Gastroesophageal sphincter (tissue), 4 donors: Measurements from ENCODE around the gene LDLRAD4. TPM values are rescaled to one million over a fixed set of nuclear protein-coding genes. Genes with fewer than 3 reads are reported as not detected.

Source experiments
- ATAC-seq: fragments of 150-250 bp; one replicate; pipeline ENCODE4 v1.9.1; 2016; ENCODE audit warnings: mild to moderate bottlenecking, moderate library complexity
- H3K27ac ChIP-seq, 4 donors: fragments of 200-600 bp; sonication (generic) in 3 of 4; 1 replicate in 3 of 4; 2 replicates in 1 of 4; pipeline ENCODE4 v1.5.1; 2016 to 2019
- H3K27me3 ChIP-seq: fragments of 200-600 bp; sonication (generic); one replicate; pipeline ENCODE4 v1.5.1; 2019
- H3K36me3 ChIP-seq, 2 donors: fragments of 200-600 bp; sonication (generic); one replicate each; pipeline ENCODE4 v1.5.1; 2019; ENCODE audit warnings: control low read depth in 1 of 2
- H3K4me1 ChIP-seq, 3 donors: fragments of 200-600 bp; sonication (generic); 1 replicate in 2 of 3; 2 replicates in 1 of 3; pipeline ENCODE4 v1.5.1; 2016 to 2019; ENCODE audit warnings: control low read depth in 2 of 3
- H3K4me3 ChIP-seq, 2 donors: fragments of 200-600 bp; sonication (generic); one replicate each; pipeline ENCODE4 v1.5.1; 2019; ENCODE audit warnings: mild to moderate bottlenecking in 1 of 2, moderate library complexity in 1 of 2
- H3K9me3 ChIP-seq, 3 donors: fragments of 200-600 bp; sonication (generic); one replicate each; pipeline ENCODE4 v1.5.1; 2017 to 2019; ENCODE audit warnings: control low read depth in 2 of 3
- EP300 ChIP-seq: sonication (generic); formaldehyde crosslinking; IDR thresholded peaks from one replicate; pipeline ENCODE4 v1.6.1; 2017; ENCODE audit warnings: antibody characterized with exemption, mild to moderate bottlenecking
- POLR2A ChIP-seq, 2 donors: fragments of 450-650 bp; IDR thresholded peaks; one replicate each; pipeline ENCODE4 v1.6.1; 2017; ENCODE audit warnings: antibody characterized with exemption in 2 of 2, mild to moderate bottlenecking in 2 of 2, moderate library complexity in 1 of 2
- POLR2AphosphoS5 ChIP-seq: sonication (generic); formaldehyde crosslinking; IDR thresholded peaks from one replicate; pipeline ENCODE4 v1.6.1; 2017; ENCODE audit warnings: antibody characterized with exemption
- WGBS, 2 donors: methylation state at CpG; one replicate each; pipeline ENCODE4 v1.1.5; 2018; ENCODE audit warnings: low coverage in 1 of 2; 5-methylcytosine and 5-hydroxymethylcytosine counted together
- total RNA-seq, 4 donors: library from RNA; depleted of rRNA; stranded (reverse); fragments of >200 nt; gene quantifications; one replicate each; pipeline ENCODE4 v1.1.0, GENCODE V29; 2016
- TF ChIP-seq, protein P1 (sequence below), 4 experiments: fragments of 200-600 bp in 2 of 4; fragments of 450-650 bp in 2 of 4; sonication (generic) in 1 of 4; IDR thresholded peaks; one replicate each; pipeline ENCODE4 v1.5.1; 2017 to 2019; ENCODE audit warnings: antibody characterized with exemption in 4 of 4, mild to moderate bottlenecking in 2 of 4, moderate library complexity in 2 of 4

LDLRAD4 gene
- total RNA-seq, 4 donors from 2014 or later, result 28.1 to 85.9 (median 55.2) TPM

GRCh38 chr18:13233787-13234783, 15.5 kb downstream of the LDLRAD4 start:
- no peak for ATAC-seq

GRCh38 chr18:13235421-13235831, 16.9 kb downstream of the LDLRAD4 start:
- 8 to 12% methylated on average over 5 to 6 of the region's 6 CpGs for WGBS, 2 donors
- Histone ChIP-seq H3K27ac (peak overlapping the region; percentile 14 to 87 (median 72)), H3K9me3 (no peaks in the 10 kb centered on the region), H3K27me3 (no peaks in the 10 kb centered on the region), H3K4me1 (peaks cover 0 to 95% (median 41%) of the 10 kb centered on the region in 3 donors), H3K36me3 (no peaks in the 10 kb centered on the region), H3K4me3 (no peak overlapping the region)
- TF ChIP-seq, protein P1, sequence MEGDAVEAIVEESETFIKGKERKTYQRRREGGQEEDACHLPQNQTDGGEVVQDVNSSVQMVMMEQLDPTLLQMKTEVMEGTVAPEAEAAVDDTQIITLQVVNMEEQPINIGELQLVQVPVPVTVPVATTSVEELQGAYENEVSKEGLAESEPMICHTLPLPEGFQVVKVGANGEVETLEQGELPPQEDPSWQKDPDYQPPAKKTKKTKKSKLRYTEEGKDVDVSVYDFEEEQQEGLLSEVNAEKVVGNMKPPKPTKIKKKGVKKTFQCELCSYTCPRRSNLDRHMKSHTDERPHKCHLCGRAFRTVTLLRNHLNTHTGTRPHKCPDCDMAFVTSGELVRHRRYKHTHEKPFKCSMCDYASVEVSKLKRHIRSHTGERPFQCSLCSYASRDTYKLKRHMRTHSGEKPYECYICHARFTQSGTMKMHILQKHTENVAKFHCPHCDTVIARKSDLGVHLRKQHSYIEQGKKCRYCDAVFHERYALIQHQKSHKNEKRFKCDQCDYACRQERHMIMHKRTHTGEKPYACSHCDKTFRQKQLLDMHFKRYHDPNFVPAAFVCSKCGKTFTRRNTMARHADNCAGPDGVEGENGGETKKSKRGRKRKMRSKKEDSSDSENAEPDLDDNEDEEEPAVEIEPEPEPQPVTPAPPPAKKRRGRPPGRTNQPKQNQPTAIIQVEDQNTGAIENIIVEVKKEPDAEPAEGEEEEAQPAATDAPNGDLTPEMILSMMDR (IDR thresholded peaks at IDR 0.05), result no peak
- TF ChIP-seq POLR2AphosphoS5 (peak; percentile 49), POLR2A (IDR thresholded peaks at IDR 0.05) (no peak), EP300 (no peak)
- peak; percentile 34 for ATAC-seq

More at GRCh38 chr18:13233787-13234783, 15.5 kb downstream of the LDLRAD4 start:
- Histone ChIP-seq H3K4me1 (peaks cover 0 to 89% (median 37%) of the 10 kb centered on the region in 3 donors), H3K9me3 (no peaks in the 10 kb centered on the region), H3K27ac (peak overlapping the region in 3 of 4 donors; percentile 70 to 87 (median 75)), H3K27me3 (no peaks in the 10 kb centered on the region), H3K4me3 (no peak overlapping the region), H3K36me3 (no peaks in the 10 kb centered on the region)
- TF ChIP-seq POLR2AphosphoS5 (no peak), EP300 (no peak), POLR2A (IDR thresholded peaks at IDR 0.05) (no peak)
- TF ChIP-seq, protein P1 (IDR thresholded peaks at IDR 0.05), result no peak
- WGBS, 2 donors, result 91 to 94% methylated on average over 11 of the region's 23 CpGs

GRCh38 chr18:13235981-13236380, 17.4 kb downstream of the LDLRAD4 start:
- TF ChIP-seq EP300 (no peak), POLR2AphosphoS5 (peak; percentile 64), POLR2A (IDR thresholded peaks at IDR 0.05) (no peak)
- TF ChIP-seq, protein P1 (IDR thresholded peaks at IDR 0.05), result no peak
- H3K9me3 ChIP-seq, result no peaks in the 10 kb centered on the region
- no peak overlapping the region for H3K4me3 ChIP-seq
- peak; percentile 90 for ATAC-seq
- H3K36me3 ChIP-seq, result no peaks in the 10 kb centered on the region
- H3K27me3 ChIP-seq, result no peaks in the 10 kb centered on the region
- WGBS, 2 donors, result 8 to 9% methylated on average over 6 to 8 of the region's 8 CpGs
- H3K4me1 ChIP-seq, result peaks cover 0 to 97% (median 41%) of the 10 kb centered on the region in 3 donors
- peak overlapping the region in 3 of 4 donors; percentile 70 to 87 (median 75) for H3K27ac ChIP-seq

DNA sequence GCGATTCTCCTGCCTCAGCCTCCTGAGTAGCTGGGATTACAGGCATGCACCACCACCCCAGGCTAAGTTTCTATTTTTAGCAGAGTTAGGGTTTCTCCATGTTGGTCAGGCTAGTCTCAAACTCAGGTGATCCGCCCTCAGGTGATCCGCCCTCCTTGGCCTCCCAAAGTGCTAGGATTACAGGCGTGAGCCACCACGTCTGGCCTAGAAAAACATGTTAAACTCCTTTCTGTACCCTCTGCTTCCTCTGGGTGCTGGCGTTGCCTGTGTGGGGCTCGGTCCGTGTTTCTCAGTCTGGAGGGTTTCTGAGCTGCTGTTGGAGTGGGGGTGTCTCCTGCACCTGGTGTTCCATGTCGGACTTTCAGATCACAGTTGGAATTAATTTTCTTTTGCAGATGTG, 17.9 kb downstream of the LDLRAD4 start:
- Histone ChIP-seq H3K27me3 (no peaks in the 10 kb centered on the region), H3K4me1 (peaks cover 0 to 92% (median 41%) of the 10 kb centered on the region in 3 donors), H3K4me3 (no peak overlapping the region), H3K27ac (peak overlapping the region in 3 of 4 donors; percentile 70 to 75 (median 75)), H3K9me3 (no peaks in the 10 kb centered on the region), H3K36me3 (no peaks in the 10 kb centered on the region)
- TF ChIP-seq POLR2AphosphoS5 (no peak), POLR2A (IDR thresholded peaks at IDR 0.05) (no peak), EP300 (no peak)
- TF ChIP-seq, protein P1 (IDR thresholded peaks at IDR 0.05), result no peak
- WGBS, 2 donors, result 43 to 85% methylated on average over 1 to 3 of the region's 9 CpGs
- no peak for ATAC-seq
